HG02642 (cell line): ENCODE data around the gene PEAK3.

ENCODE experiments used
- ATAC-seq: cut with Tn5 transposase; IDR thresholded peaks from one replicate; pipeline ENCODE4 v1.9.1; 2021; ENCODE audit warnings: mild to moderate bottlenecking; ENCODE audit not compliant: unreplicated experiment, poor library complexity

PEAK3 gene, protein sequence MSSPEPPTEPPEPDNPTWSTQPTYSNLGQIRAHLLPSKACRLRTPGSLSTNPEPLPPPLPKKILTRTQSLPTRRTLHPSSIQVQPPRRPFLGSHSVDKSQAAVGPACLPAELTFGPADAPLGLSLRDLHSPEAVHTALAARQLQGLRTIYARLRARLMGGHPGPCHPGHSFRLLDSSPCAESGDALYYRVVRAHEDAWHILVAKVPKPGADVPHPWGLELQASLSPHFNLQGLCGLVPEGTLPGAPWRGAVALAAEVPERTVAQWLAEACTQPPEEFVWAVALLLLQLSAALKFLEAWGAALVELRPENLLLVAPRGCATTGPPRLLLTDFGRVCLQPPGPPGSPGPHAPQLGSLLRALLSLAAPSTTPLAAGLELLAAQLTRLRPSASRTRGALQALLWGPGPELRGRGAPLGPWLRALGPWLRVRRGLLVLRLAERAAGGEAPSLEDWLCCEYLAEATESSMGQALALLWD

DNA sequence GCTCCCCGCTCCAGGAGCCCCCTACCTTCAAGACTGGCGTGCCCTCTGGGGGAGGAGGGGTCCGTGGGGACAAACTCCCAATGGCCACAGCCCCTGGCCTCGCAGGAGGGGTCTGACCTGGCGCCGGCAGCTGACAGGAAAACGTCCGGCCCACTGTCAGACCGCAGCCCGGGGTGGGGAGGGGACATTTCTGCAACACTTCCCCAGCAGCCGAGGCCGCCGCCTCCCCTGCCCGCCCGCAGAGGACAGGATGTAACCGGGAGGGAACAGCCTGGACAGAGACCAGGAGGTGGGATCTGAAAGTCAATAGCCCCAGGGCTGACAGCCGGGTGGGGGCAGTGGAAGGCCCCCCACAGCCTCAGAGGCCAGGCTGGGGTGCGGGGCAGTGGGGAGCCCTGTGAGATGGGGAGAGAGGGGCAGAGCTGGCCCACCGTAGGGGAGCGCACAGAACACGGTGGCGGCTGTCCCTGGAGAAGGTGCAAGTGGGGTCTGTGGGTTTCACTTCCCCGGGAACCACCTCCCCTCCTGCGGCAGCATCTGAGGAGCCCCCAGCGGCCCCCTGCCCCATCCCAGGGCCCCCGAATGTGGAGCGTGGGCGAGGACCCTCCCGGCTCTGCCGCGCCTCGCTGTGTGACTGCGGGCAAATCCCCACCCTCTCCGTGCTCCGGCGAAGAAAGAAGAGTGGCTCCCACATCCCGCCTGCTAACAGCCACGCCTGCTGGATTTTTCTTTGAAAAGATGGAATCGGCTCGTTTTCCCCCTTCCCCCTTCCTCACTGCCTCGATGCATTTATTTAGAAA lies at the start of gene PEAK3:
Gene PEAK3 (minus strand): TSS at position 114 of the 800 bp plus-strand sequence. CDS start 1,244 bp downstream, outside the sequence.
- no peak for ATAC-seq

DNA sequence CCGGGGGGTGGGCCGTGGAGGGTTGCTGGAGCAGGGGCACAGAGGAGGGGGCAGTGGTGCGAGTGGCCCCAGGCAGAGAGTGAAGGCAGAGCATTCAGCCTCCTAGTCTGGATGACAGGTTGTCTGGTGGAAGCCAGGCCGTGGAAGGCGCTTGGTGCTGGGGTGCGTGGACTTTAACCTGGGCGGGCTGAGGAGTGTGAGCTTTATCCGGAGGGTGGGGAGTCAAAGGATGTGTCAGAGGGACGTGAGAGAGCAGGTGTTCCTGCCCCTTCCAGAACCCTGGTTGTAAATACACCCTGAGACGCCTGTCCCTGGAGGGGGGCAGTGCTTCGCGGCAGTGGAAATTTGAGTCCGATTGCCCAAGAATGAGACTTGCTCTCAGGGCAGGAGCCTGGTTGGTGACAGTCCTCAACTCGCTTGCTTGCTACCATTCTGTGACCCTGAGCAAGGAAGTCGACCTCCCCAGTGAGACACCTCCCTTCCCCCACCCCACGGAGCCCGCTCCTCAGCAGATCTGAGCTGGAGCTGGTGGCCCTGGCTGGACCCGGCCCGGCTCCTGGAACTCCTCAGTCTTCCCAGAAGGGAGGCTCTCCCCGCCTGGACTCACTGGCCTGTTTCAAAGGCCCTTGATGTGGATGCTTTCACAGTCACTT lies 48.8 kb upstream of the PEAK3 start:
- no peak for ATAC-seq

DNA sequence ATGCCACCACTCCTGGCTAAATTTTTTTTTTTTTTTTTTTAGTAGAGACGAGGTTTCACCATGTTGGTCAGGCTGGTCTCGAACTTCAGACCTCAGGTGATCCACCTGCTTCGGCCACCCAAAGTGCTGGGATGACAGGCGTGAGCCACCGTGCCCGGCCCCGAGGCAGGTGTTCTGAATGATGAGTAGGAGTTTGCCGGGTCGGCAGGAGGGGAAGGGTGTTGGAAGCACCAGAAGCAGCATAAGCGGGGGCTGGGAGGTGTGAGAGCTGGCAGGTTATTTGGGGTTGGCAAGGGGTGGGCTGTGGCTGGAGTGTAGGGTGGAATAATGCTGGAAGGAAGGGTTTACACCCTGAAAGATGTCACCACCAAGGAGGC lies 48.3 kb upstream of the PEAK3 start:
- ATAC-seq, result no peak

DNA sequence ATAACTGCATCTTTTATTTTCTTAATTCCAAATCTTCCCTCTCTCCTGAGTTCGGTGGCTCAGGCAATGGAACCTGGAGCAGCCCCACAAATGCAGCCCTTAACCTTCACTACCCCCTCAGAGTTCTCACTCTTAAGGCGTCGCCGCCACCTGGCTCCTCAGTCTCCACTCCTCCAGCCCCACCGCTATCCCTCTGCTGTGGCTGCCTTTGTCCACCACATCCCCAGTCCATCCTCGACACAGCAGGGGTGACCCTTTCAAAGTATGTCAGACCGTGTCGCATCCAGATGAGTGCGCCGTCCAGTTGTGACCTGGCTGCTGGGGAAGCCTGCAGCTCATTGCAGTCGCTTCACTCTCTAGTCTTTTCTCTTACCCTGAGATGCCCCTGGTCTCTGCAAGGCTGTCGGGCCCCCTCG lies 47.5 kb upstream of the PEAK3 start:
- no peak for ATAC-seq

DNA sequence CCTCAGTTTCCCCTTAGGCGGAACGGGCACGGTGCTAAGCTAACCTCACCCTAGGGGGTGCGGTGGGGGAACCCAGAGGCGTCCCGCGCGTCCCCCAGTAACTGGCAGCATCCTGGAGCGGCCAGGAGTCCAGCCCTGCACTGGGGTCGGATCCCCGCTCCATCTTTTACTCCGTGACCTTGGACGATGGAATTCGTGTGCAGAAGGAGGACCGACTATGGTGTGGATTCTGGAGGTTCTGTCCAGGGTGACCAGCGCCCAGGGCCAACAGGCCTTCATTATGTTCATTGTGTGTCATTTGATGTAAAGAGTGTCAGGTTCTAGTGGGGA lies 47.1 kb upstream of the PEAK3 start:
- no peak for ATAC-seq

DNA sequence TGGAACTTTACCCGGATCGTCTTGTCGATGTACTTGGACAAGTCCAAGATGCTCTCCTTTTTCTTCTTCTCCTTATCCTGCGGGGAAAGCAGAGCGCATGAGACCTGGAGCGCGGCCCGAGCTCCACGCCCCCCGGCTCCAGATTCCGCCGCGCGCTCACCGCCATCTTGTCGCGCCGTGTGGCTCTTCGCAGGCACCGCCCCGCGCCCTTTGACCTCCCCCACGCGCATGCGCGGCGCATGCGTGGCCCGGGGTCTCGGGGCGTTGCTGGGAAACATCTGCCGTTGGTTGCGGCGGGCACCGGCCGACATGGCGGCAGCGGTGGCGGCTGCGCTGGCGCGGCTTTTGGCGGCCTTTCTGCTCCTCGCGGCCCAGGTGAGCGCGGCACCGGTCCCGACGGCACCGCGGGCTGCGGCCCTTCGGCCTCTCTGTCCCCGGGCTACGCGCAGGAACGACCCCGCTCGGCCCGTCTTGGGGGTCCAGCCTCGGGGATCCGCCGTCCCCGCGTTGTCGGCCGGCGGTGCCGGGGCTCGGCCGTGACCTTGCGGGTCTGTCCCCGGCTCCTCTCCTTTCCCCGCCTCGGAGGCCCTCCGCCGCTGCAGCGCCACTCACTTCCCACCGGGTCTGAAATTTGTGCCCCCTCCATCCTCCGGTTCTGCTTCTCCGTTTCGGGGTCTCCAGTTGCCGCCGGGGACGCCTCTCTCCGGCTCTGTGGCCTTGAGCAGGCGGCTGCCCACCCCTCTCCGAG lies 46.6 kb upstream of the PEAK3 start, which contains the start of the genes LSM7 and SPPL2B:
Gene LSM7 (minus strand): TSS at position 186 of the 748 bp plus-strand sequence. CDS start 20 bp downstream, at position 166.
Gene SPPL2B (plus strand): TSS at position 284 of the 748 bp plus-strand sequence. CDS start 26 bp downstream, at position 310.
- ATAC-seq, result peak; percentile 76

DNA sequence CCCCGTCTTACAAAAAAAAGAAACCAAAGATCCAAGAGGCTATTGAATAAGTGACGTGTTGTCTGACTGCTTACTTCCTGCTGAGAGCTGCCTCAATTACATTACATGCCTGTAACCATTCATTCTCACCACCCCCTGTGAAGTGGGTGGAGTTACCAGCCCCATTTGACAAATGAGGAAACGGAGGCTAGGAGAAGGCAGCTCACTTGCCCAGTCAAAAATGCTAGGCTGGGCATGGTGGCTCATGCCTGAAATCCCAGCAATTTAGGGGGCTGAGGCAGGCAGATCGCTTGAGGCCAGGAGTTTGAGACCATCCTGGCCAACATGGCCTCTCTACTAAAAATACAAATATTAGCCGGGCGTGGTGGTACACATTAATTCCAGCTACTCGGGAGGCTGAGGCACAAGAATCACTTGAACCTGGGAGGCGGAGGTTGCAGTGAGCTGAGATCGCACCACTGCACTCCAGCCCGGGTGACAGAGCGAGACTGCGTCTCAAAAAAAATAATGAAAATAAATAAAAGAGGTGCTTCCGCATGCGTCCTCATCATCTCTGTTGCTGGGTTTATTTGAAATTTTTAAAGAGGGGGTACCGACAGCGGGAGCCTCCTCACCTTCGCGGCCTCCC lies 45.9 kb upstream of the PEAK3 start:
- no peak for ATAC-seq

DNA sequence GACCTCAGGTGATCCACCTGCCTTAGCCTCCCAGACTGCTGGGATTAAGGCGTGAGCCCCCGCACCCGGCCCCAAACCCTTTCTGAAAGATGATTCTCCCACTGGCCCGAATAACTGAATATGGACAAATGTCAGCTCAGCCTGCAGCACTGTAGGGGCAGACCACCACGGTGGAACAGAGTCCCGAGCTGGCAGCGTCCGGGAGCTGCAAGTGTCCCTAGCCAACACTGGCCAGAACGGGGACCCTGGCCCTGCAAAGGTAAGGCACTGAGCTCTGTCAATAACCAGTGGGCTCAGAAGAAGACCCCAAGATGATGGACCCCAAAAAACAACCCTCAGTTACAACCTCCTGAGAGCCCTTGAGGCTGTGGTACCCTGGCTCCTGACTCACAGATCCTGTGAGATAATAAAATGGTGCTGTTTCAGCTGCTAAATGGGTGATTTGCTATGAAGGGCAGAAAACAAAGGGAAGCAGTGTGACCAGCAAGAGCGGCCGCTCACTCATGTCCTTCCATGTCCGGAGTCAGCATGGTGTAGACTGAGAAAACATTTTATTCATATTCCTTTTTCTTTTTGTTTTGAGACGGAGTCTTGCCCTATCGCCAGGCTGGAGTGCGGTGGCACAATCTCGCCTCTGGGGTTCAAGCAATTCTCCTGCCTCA lies 44.9 kb upstream of the PEAK3 start:
- ATAC-seq, result no peak

DNA sequence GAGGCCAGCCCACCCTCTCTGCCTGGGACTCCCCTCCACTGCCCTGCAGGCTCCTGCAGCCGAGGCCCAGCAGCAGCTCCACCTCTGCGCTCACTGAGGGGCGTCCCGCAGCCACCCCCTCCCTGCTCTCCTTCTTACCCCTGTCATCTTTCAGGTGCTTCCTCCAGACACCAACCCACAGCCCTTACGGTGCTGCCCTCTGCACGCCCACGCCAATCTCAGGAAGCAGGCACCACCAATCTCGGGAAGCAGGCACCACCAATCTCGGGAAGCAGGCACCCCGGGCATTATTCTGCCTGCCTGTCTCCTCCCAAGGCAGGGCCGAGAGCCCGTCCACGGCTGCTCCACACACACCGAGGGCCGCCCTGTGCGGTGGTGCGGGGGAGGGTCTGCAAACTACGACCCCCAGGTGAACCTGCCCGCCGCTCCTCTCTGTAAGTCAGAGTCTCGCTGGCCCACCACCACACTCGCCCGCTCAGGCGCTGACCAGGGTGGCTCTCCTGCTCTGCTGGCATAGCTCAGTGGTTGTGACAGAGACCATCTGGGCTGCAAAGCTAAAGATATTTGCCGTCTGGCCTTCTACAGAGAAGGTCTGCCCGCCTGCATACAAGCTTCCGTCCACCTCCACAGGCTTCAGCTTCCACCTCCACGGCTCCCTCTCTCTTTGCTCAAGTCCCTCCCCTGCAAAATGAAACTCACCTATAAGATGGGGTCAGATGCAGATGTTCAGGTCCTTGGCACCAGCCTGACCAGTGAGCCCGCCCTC lies 43.5 kb upstream of the PEAK3 start:
- ATAC-seq, result no peak

DNA sequence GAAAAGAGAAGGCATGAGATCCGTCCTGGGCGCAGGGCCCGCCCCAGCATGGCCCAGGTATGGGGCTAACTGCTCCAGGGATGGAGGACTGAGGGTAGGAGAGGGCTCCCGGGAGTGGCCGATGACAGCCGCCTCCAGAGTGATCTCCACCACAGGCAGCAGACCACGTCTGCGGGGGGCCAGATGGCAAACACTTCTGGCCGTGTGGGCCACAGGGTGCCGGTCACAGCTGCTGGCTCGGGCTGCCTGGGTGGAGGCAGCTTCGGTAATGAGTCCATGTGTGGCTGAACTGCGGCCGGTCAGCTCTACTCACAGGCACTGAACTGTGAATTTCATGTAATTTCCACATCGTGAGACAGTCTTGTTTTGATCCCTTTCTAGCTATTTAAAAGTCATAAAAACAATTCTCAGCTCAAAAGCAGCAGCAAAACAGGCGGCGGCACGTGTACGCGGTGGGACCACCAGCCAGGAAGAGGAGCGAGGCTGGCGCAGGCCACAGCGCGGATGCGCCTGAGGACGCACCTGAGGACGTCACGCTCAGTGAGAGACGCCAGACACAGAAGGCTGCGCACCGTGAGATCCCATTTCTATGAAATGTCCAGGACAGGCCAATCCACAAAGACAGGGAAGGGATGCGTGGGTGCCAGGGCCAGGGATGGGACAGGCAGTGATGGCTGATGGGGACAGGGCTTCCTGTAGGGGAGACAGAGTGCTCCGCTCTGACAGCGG lies 42.4 kb upstream of the PEAK3 start:
- no peak for ATAC-seq

DNA sequence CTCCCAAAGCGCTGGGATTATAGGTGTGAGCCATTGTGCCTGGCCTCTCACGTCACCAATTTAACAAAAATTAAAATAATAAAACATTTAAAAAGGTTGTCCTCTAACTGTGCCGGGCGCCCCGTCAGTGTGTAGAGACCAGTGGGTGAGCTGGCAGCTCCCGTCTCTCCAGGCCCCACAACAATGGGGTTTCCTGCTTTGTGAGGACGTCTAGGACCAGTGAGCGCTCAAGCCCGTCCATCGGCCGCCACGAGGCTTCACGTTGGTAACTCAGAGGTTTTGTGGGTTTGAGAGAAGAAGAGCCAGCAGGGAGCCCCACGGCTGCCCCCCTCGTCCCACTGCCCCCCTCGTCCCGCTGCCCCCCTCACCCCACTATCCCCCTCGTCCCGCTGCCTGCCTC lies 41.7 kb upstream of the PEAK3 start:
- no peak for ATAC-seq

DNA sequence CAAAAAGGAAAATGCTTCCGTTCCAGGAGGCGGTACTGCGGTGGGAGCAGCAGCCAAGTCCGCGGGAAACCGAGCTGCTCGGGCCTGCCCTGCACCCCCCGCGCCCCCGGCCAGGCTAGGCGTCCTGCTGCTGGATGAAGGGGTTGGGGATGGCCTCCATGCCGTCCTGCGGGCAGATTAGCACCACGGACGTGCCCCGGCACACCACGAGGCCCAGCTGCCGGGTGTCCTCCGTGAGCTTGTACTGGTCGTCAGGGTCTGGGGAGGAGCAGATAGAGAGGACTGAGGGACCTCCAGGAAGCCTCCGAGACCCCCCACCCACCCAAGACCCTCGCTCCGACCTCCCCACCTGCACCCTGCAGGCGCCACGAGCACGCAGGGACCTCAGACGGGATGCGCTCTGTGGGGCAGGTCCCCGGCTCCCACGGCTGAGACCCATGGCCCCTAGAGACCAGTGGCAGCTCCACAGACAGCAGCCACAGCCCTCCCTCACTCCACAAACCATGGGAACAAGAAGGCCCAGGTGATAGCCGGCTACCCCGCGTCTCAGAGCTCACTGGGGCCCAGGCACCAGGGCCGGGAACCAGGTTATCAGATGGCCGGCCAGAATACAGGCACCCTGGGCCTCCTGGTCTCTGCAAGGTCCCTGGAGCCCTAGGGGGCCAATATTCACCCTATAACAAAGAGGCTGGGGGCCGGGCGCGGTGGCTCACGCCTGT lies 39.7 kb upstream of the PEAK3 start:
- no peak for ATAC-seq

DNA sequence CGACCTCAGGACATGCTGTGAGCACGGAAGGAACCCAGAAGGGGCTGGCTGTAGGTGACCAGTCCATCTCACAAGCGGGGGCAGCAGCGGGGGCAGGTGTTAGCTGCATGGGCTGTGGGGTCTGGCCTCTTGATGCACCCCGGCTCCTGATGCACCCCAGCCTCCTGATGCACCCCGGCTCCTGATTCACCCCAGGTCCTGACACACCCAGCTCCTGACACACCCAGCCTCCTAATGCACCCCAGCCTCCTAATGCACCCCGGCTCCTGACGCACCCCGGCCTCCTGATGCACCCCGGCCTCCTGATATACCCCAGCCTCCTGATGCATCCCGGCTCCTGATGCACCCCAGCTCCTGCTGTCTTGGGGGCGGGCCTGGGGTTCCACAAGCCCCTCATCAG lies 39.0 kb upstream of the PEAK3 start:
- no peak for ATAC-seq

DNA sequence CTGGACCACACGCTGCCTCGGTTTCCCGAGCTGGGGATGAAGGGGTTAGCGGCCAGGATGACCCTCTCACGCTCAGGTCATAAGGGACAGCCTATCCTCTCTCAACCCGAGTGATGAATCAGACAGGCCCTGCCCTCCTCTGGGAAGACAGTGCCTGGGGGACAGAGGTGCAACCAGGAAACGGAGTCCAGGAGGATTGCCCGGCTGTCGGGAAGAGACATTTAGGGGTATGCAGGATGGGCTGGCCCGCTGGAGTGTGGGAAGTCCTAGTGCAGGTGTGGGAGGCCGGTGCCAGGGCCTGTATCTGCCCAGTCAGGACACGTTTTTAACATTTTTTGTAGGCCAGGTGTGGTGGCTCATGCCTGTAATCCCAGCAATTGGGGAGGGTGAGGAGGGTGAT lies 38.1 kb upstream of the PEAK3 start:
- ATAC-seq, result no peak

DNA sequence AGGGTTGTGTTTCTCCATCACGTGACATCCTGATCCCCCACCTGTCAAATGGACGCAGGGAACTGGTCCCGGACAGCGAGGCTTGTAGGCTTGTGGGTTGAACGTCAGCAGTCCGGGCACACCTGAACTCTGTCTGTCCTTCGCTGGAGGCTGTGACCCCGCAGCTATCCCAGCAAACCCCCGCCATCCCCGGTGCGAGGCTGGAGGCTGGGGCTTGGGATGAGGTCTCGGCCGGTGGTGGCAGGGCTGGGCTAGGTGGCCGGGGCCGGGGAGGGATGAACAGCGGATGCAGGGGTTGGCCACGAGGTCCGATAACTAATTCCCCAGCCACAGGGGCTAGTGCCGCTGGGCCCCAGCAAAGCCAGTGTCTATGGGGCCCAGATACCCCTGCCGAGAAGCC lies 37.6 kb upstream of the PEAK3 start:
- no peak for ATAC-seq

DNA sequence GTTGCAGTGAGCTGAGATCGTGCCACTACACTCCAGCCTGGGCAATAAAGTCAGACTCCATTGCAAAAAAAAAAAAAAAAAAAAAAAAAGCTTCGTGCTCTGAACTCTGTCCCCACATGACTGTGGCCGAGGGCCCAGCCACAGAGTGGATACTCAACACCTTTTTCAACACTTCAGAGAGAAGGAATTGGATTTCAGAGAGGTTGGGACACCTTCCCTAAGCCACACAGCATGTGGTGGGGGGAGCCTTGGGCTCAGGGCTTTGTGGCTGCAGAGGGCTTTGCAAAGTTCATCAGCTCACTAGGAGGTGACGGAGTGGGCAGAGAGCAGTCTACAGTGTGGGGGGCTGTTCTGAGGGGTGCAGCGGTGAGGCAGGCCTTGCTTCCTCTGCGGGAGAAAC lies 36.9 kb upstream of the PEAK3 start:
- ATAC-seq, result no peak

DNA sequence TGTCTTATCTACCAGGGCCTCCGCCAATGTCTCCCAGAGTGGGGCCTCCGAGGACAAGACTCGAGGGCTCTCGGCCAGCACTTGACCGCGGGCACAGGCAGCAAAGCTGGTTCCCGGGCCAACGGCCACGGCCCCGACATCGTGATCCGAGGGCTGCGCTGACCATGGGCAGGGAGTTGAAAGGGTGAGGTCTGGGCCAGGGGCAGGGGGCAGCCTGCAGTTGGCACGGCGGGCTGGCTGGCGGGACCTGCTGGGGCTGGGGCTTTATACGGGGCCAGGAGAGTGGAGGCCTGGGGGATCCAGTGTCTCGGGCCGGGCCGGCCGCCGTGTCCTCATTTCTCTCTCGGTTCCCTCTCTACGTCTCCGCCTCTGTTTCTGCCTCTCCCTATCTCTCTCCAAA lies 35.8 kb upstream of the PEAK3 start:
- no peak for ATAC-seq
